Measurements from ENCODE around the gene CEP112.
"Not testable (repeated sequence)": the region's sequence is repeated elsewhere in the genome, so short reads cannot be mapped to it uniquely, and the experiment has no call there.

Gene CEP112

DNA sequence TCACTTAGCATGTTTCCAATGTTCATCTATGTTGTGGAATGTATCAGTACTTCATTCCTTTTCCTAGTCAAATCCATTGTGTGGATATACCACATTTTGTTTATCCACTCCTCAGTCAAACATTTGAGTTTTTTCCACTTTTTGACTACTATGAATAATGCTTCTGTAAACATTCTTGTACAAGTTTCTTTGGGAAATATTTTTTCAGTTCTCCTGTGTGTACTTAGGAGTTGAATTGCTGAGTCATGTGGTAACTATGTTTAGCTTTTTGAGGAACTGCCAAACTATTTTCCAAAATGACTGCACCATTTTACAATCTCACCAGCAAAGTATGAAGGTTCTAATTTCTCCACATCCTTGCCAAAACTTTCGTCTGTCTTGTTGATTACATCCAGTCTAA is 406.8 kb downstream of the CEP112 start:
- H3K9ac ChIP-seq (ENCODE audit: low read length) = no peak overlapping the region
- no peak overlapping the region for H2AFZ ChIP-seq (ENCODE audit: low read length)
- no peak overlapping the region for H3K27ac ChIP-seq (ENCODE audit: low read length)
- no peaks in the 10 kb centered on the region for H3K36me3 ChIP-seq (replicated peaks; ENCODE audit: insufficient read depth, low read length)
- no peaks in the 10 kb centered on the region for H4K20me1 ChIP-seq (ENCODE audit: insufficient read depth, low read length)
- H3K9me2 ChIP-seq (replicated peaks; ENCODE audit: insufficient read depth, low read length) = no peaks in the 10 kb centered on the region
- H3K4me3 ChIP-seq (ENCODE audit: low read length) = no peak overlapping the region
- H3K4me2 ChIP-seq (ENCODE audit: low read depth, low read length) = no peak overlapping the region
- TF ChIP-seq EZH2phosphoT487 (IDR thresholded peaks at IDR 0.05; ENCODE audit: low read length) = no peak
- TF ChIP-seq, protein P1, sequence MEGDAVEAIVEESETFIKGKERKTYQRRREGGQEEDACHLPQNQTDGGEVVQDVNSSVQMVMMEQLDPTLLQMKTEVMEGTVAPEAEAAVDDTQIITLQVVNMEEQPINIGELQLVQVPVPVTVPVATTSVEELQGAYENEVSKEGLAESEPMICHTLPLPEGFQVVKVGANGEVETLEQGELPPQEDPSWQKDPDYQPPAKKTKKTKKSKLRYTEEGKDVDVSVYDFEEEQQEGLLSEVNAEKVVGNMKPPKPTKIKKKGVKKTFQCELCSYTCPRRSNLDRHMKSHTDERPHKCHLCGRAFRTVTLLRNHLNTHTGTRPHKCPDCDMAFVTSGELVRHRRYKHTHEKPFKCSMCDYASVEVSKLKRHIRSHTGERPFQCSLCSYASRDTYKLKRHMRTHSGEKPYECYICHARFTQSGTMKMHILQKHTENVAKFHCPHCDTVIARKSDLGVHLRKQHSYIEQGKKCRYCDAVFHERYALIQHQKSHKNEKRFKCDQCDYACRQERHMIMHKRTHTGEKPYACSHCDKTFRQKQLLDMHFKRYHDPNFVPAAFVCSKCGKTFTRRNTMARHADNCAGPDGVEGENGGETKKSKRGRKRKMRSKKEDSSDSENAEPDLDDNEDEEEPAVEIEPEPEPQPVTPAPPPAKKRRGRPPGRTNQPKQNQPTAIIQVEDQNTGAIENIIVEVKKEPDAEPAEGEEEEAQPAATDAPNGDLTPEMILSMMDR (IDR thresholded peaks at IDR 0.05; ENCODE audit: low read length) = no peak
- TF ChIP-seq EZH2 (optimal IDR thresholded peaks at IDR 0.05; ENCODE audit: low read depth, low read length) = no peak
- H3K4me1 ChIP-seq (ENCODE audit: low read length) = peaks cover 6% of the 10 kb centered on the region; the same call in 1 of the 2 replicates
- H3K79me2 ChIP-seq (ENCODE audit: low read length) = no peaks in the 10 kb centered on the region
- H3K27me3 ChIP-seq (replicated peaks; ENCODE audit: insufficient read depth, low read length) = no peaks in the 10 kb centered on the region
- peaks cover 4% of the 10 kb centered on the region; the same call in 1 of the 2 replicates for H3F3A ChIP-seq (ENCODE audit: insufficient read depth, low read length)
- no peaks in the 10 kb centered on the region for H3K9me3 ChIP-seq (replicated peaks; ENCODE audit: insufficient read depth, low read length)
- no peak for DNase-seq

DNA sequence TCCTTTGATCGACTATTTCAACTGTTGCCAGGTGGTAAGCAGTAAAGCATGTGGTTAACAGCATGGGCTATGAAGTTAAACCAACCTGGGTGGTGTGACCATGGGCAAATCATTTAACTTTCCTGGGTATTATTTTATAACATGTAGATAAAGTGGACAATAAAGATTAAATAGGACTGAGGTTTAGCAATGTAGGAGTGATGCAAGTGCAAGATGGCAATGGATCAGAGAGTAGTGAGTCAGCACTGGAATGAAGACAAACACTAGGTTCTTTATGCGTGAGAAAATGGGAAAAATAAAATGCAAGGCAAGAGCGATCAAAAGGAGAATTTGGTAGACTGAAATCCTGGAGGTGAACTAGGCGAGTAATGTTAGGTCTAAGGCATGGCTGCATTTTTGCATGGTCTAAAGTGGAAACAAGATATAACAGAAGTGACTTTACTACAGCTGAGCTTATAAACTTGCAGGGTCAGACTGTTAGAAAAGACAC is 408.0 kb downstream of the CEP112 start:
- Histone ChIP-seq H3K79me2 (ENCODE audit: low read length) (no peaks in the 10 kb centered on the region), H3K9ac (ENCODE audit: low read length) (no peak overlapping the region), H2AFZ (ENCODE audit: low read length) (no peak overlapping the region), H3K9me2 (replicated peaks; ENCODE audit: insufficient read depth, low read length) (no peaks in the 10 kb centered on the region), H3K36me3 (replicated peaks; ENCODE audit: insufficient read depth, low read length) (no peaks in the 10 kb centered on the region), H3K4me2 (ENCODE audit: low read depth, low read length) (no peak overlapping the region), H3F3A (ENCODE audit: insufficient read depth, low read length) (peaks cover 16% of the 10 kb centered on the region), H4K20me1 (ENCODE audit: insufficient read depth, low read length) (no peaks in the 10 kb centered on the region), H3K4me3 (ENCODE audit: low read length) (no peak overlapping the region), H3K27ac (ENCODE audit: low read length) (no peak overlapping the region), H3K9me3 (replicated peaks; ENCODE audit: insufficient read depth, low read length) (no peaks in the 10 kb centered on the region), H3K4me1 (ENCODE audit: low read length) (peaks cover 11% of the 10 kb centered on the region), H3K27me3 (replicated peaks; ENCODE audit: insufficient read depth, low read length) (no peaks in the 10 kb centered on the region)
- TF ChIP-seq, protein P1 (IDR thresholded peaks at IDR 0.05; ENCODE audit: low read length) = no peak
- no peak for TF ChIP-seq EZH2phosphoT487 (IDR thresholded peaks at IDR 0.05; ENCODE audit: low read length)
- TF ChIP-seq EZH2 (optimal IDR thresholded peaks at IDR 0.05; ENCODE audit: low read depth, low read length) = no peak
- no peak for DNase-seq

DNA sequence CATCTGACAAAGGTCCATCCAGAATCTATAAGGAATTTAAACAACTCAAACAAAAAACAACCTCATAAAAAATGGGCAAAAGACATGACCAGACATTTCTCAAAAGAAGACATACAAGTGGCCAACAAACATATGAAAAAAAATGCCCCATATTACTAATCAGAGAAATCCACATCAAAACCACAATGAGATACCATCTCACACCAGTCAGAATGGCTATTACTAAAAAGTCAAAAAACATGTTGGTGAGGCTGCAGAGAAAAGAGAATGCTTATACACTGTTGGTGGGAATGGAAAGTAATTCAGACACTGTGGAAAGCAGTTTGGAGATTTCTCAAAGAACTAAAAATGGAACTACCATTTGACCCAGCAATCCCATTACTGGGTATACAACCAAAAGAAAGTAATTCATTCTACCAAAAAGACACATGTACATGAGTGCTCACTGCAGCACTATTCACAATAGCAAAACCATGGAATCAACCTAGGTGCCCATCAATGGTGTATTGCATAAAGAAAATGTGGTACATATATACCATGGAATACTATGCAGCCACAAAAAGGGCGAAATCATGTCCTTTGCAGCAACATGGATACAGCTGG is 409.7 kb downstream of the CEP112 start:
- H2AFZ ChIP-seq (ENCODE audit: low read length); H3K9me3 ChIP-seq (replicated peaks; ENCODE audit: insufficient read depth, low read length); DNase-seq: not testable (repeated sequence)

DNA sequence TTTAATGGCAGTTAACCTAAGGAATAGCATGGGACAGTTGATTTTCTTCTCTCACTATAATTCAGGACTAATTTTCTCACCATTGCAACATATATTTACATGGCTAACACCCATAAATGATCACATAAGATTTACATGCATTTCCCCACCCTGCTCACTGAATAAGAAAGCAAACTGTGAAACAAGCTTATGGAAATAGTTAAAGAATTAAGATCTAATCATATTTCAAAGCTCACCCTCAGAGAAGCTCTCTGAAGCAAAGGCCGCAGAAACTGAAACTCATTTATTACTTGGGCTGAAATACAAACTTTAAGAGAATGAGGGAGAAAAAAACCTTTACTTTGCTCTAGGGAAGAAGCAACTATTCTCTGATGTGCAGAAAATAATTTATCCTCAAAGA is 411.8 kb downstream of the CEP112 start:
- peak overlapping the region; percentile 87 for H3K27ac ChIP-seq (ENCODE audit: low read length)
- H3K4me2 ChIP-seq (ENCODE audit: low read depth, low read length) = peak overlapping the region; percentile 68
- 0 out of 2 replicates have a peak overlapping the region, but pooled peaks have one; percentile 33 for H2AFZ ChIP-seq (ENCODE audit: low read length)
- peak; percentile 62 for DNase-seq
- no peaks in the 10 kb centered on the region for H4K20me1 ChIP-seq (ENCODE audit: insufficient read depth, low read length)
- TF ChIP-seq EZH2 (optimal IDR thresholded peaks at IDR 0.05; ENCODE audit: low read depth, low read length) (no peak), EZH2phosphoT487 (IDR thresholded peaks at IDR 0.05; ENCODE audit: low read length) (no peak)
- TF ChIP-seq, protein P1 (IDR thresholded peaks at IDR 0.05; ENCODE audit: low read length) = no peak
- H3K9ac ChIP-seq (ENCODE audit: low read length) = peak overlapping the region; percentile 64
- no peaks in the 10 kb centered on the region for H3K36me3 ChIP-seq (replicated peaks; ENCODE audit: insufficient read depth, low read length)
- no peaks in the 10 kb centered on the region for H3K9me3 ChIP-seq (replicated peaks; ENCODE audit: insufficient read depth, low read length)
- H3K4me1 ChIP-seq (ENCODE audit: low read length) = peaks cover 18% of the 10 kb centered on the region
- peak overlapping the region; percentile 36 for H3K4me3 ChIP-seq (ENCODE audit: low read length)
- H3K79me2 ChIP-seq (ENCODE audit: low read length) = no peaks in the 10 kb centered on the region
- H3F3A ChIP-seq (ENCODE audit: insufficient read depth, low read length) = peaks cover 19% of the 10 kb centered on the region
- no peaks in the 10 kb centered on the region for H3K9me2 ChIP-seq (replicated peaks; ENCODE audit: insufficient read depth, low read length)
- no peaks in the 10 kb centered on the region for H3K27me3 ChIP-seq (replicated peaks; ENCODE audit: insufficient read depth, low read length)

More for the DNA sequence above, 409.7 kb downstream of the CEP112 start:
- not testable (repeated sequence) for H3K9ac ChIP-seq (ENCODE audit: low read length); H3K79me2 ChIP-seq (ENCODE audit: low read length); H3K4me2 ChIP-seq (ENCODE audit: low read depth, low read length); H3K36me3 ChIP-seq (replicated peaks; ENCODE audit: insufficient read depth, low read length); H4K20me1 ChIP-seq (ENCODE audit: insufficient read depth, low read length); H3K27ac ChIP-seq (ENCODE audit: low read length); H3K9me2 ChIP-seq (replicated peaks; ENCODE audit: insufficient read depth, low read length); H3K4me3 ChIP-seq (ENCODE audit: low read length); H3K27me3 ChIP-seq (replicated peaks; ENCODE audit: insufficient read depth, low read length)
- peaks cover 19% of the 10 kb centered on the region for H3F3A ChIP-seq (ENCODE audit: insufficient read depth, low read length)
- peaks cover 18% of the 10 kb centered on the region for H3K4me1 ChIP-seq (ENCODE audit: low read length)

All from MM.1S (cell line).